Measurements from ENCODE around the gene LRRC43.

DNA sequence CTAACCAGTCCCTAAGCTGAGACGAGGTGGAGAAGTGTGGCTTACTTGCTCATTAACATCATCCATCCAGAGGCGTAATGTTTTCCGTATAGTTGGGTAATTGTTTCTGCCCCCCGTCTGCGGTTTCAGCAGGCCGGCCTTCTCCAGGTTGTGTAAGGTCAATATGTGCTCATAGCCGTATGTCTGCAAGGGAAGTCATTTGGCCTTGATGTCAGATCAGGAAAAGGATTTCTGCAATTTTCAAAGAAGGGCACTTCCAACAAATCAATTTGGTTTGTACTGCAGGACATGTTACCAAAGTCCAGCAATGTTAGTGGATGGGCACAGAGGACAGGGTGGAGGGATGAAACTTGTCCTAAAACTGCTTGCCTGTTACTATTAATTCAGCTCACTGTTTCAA lies 52.8 kb downstream of the LRRC43 start:
- TF ChIP-seq, protein P1, sequence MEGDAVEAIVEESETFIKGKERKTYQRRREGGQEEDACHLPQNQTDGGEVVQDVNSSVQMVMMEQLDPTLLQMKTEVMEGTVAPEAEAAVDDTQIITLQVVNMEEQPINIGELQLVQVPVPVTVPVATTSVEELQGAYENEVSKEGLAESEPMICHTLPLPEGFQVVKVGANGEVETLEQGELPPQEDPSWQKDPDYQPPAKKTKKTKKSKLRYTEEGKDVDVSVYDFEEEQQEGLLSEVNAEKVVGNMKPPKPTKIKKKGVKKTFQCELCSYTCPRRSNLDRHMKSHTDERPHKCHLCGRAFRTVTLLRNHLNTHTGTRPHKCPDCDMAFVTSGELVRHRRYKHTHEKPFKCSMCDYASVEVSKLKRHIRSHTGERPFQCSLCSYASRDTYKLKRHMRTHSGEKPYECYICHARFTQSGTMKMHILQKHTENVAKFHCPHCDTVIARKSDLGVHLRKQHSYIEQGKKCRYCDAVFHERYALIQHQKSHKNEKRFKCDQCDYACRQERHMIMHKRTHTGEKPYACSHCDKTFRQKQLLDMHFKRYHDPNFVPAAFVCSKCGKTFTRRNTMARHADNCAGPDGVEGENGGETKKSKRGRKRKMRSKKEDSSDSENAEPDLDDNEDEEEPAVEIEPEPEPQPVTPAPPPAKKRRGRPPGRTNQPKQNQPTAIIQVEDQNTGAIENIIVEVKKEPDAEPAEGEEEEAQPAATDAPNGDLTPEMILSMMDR (IDR thresholded peaks at IDR 0.05): no peak
- no peak for TF ChIP-seq POLR2A (IDR thresholded peaks at IDR 0.05)
